SK-N-SH (cell line): ENCODE results near the gene ST6GALNAC6. TPM values are rescaled to one million over a fixed set of nuclear protein-coding genes. Genes with fewer than 3 reads are reported as not detected.

Experiments used
- CTCF ChIA-PET: fragments of 300-600, 350-600 bp; formaldehyde crosslinking; extraction: SDS; loops from one replicate; lab custom pipeline; 2021; lab: Yijun Ruan, JAX
- POLR2A ChIA-PET: fragments of 350-600 bp; sonication (Branson Sonifier 250); formaldehyde crosslinking; extraction: SDS; loops from one replicate; lab custom pipeline; 2020; ENCODE audit warnings: antibody characterized with exemption, inconsistent platforms; lab: Yijun Ruan, JAX
- DNase-seq: peaks from one replicate; pipeline ENCODE4 v3.0.0; 2012
- H2AFZ ChIP-seq: fragments of 200-600 bp; sonication (generic); 2 replicates; pipeline ENCODE4 v1.8.1; 2016; ENCODE audit warnings: antibody characterized with exemption, mild to moderate bottlenecking, low read depth
- H3F3A ChIP-seq: fragments of 200-600 bp; sonication (generic); replicated peaks from 2 replicates; pipeline ENCODE3; 2016; ENCODE audit warnings: antibody characterized with exemption, mild to moderate bottlenecking; ENCODE audit not compliant: insufficient read depth
- H3K27ac ChIP-seq, 2 experiments: fragments of 200-500 bp in 1 of 2; fragments of 200-600 bp in 1 of 2; sonication (Bioruptor generic) in 1 of 2; sonication (generic), shearing (Covaris generic) in 1 of 2; 2 replicates each; pipeline versions ENCODE4 v1.5.1 to v1.6.1; 2014 to 2016; ENCODE audit warnings: low read depth in 2 of 2, inconsistent platforms in 1 of 2, low read length in 1 of 2, mild to moderate bottlenecking in 1 of 2, mixed read lengths in 1 of 2
- H3K27me3 ChIP-seq: fragments of 200-600 bp; sonication (generic), shearing (Covaris generic); 2 replicates; pipeline ENCODE4 v1.6.1; 2016; ENCODE audit warnings: mixed run types; ENCODE audit not compliant: insufficient read depth
- H3K36me3 ChIP-seq, 2 experiments: fragments of 200-500 bp in 1 of 2; fragments of 200-600 bp in 1 of 2; sonication (Bioruptor generic) in 1 of 2; sonication (generic) in 1 of 2; replicated peaks in 1 of 2; 2 replicates each; pipeline versions ENCODE3 to v1.5.1; 2014 to 2016; ENCODE audit warnings: low read length in 1 of 2, mild to moderate bottlenecking in 1 of 2; ENCODE audit not compliant: insufficient read depth in 2 of 2, control insufficient read depth in 1 of 2
- H3K4me1 ChIP-seq, 2 experiments: fragments of 200-500 bp in 1 of 2; fragments of 200-600 bp in 1 of 2; sonication (Bioruptor generic) in 1 of 2; sonication (generic), shearing (Covaris generic) in 1 of 2; 2 replicates each; pipeline versions ENCODE4 v1.5.1 to v1.6.1; 2014 to 2016; ENCODE audit warnings: low read depth in 1 of 2, low read length in 1 of 2, mixed run types in 1 of 2; ENCODE audit not compliant: insufficient read depth in 2 of 2, control insufficient read depth in 1 of 2
- H3K4me2 ChIP-seq: fragments of 200-600 bp; sonication (generic), shearing (Covaris generic); 2 replicates; pipeline ENCODE4 v1.6.1; 2017; ENCODE audit warnings: mixed run types
- H3K4me3 ChIP-seq, 2 experiments: fragments of 200-500 bp in 1 of 2; fragments of 200-600 bp in 1 of 2; sonication (Bioruptor generic) in 1 of 2; sonication (generic), shearing (Covaris generic) in 1 of 2; 2 replicates each; pipeline versions ENCODE4 v1.5.1 to v1.8.1; 2014 to 2016; ENCODE audit warnings: low read depth in 2 of 2, inconsistent platforms in 1 of 2, low read length in 1 of 2, mild to moderate bottlenecking in 1 of 2, mixed read lengths in 1 of 2, moderate library complexity in 1 of 2
- H3K79me2 ChIP-seq: fragments of 200-600 bp; sonication (generic); 2 replicates; pipeline ENCODE4 v1.8.1; 2017; ENCODE audit warnings: mild to moderate bottlenecking; ENCODE audit not compliant: insufficient read depth
- H3K9ac ChIP-seq: fragments of 200-600 bp; sonication (generic); 2 replicates; pipeline ENCODE4 v1.6.1; 2017; ENCODE audit warnings: mixed run types
- H3K9me2 ChIP-seq: fragments of 200-600 bp; sonication (generic); 2 replicates; pipeline ENCODE4 v1.6.1; 2017; ENCODE audit warnings: mixed run types
- H3K9me3 ChIP-seq: fragments of 200-600 bp; sonication (generic); 2 replicates; pipeline ENCODE4 v1.6.1; 2017; ENCODE audit warnings: mixed run types, mild to moderate bottlenecking, moderate library complexity
- H4K20me1 ChIP-seq: fragments of 200-600 bp; sonication (generic); 2 replicates; pipeline ENCODE4 v1.6.1; 2017; ENCODE audit warnings: mild to moderate bottlenecking, mixed run types; ENCODE audit not compliant: insufficient read depth
- CTCF ChIP-seq: fragments of 200-600 bp; sonication (generic); IDR thresholded peaks from 2 replicates; pipeline ENCODE4 v1.6.1; 2017; ENCODE audit warnings: antibody characterized with exemption, mild to moderate bottlenecking, moderate library complexity
- EP300 ChIP-seq, 2 experiments: IDR thresholded peaks; 2 replicates each; pipeline versions ENCODE4 v1.4.0 to v1.6.1; 2012; ENCODE audit warnings: borderline replicate concordance in 1 of 2, low read depth in 1 of 2, low read length in 1 of 2
- FOXJ3 ChIP-seq: sonication (generic); formaldehyde crosslinking; IDR thresholded peaks from 2 replicates; pipeline ENCODE4 v1.5.1; 2020; ENCODE audit warnings: mild to moderate bottlenecking, missing genetic modification reagents
- FOXM1 ChIP-seq: IDR thresholded peaks from 2 replicates; pipeline ENCODE4 v1.4.0; 2012; ENCODE audit warnings: low read depth, mild to moderate bottlenecking
- GABPA ChIP-seq: IDR thresholded peaks from 2 replicates; pipeline ENCODE4 v1.4.0; 2012; ENCODE audit warnings: low read depth, mild to moderate bottlenecking
- JUND ChIP-seq: IDR thresholded peaks from 2 replicates; pipeline ENCODE4 v1.4.0; 2012
- RAD21 ChIP-seq: IDR thresholded peaks from 2 replicates; pipeline ENCODE4 v1.6.1; 2012; ENCODE audit warnings: mild to moderate bottlenecking, low read length
- RCOR1 ChIP-seq: fragments of 150-350 bp; IDR thresholded peaks from 2 replicates; pipeline ENCODE4 v1.6.1; 2017; ENCODE audit warnings: antibody characterized with exemption, low read length
- REST ChIP-seq: IDR thresholded peaks from 2 replicates; pipeline ENCODE4 v1.6.1; 2012; ENCODE audit warnings: mild to moderate bottlenecking, low read depth, low read length, moderate library complexity
- SIN3A ChIP-seq: IDR thresholded peaks from 2 replicates; pipeline ENCODE4 v1.6.1; 2012; ENCODE audit warnings: low read depth, mild to moderate bottlenecking, low read length, moderate library complexity, borderline replicate concordance
- TEAD4 ChIP-seq: IDR thresholded peaks from 2 replicates; pipeline ENCODE4 v1.4.0; 2012; ENCODE audit warnings: mild to moderate bottlenecking, borderline replicate concordance; ENCODE audit not compliant: insufficient read depth
- ZBTB33 ChIP-seq: IDR thresholded peaks from 2 replicates; pipeline ENCODE4 v1.4.0; 2012; ENCODE audit warnings: low read depth, borderline replicate concordance
- WGBS: methylation state at CpG from one replicate; pipeline ENCODE4 v1.1.6; 2017; ENCODE audit warnings: low lambda C conversion rate; 5-methylcytosine and 5-hydroxymethylcytosine counted together
- polyA plus RNA-seq, 3 experiments: library from polyadenylated mRNA; depleted of rRNA; stranded (reverse); fragments of >200 nt; gene quantifications; 2 replicates each; pipeline ENCODE4 v1.2.3, GENCODE V29; 2012

ST6GALNAC6 gene
- polyA plus RNA-seq, 1 of the 3 experiments (the other 2 are of a cell fraction), result 34.8 TPM

DNA sequence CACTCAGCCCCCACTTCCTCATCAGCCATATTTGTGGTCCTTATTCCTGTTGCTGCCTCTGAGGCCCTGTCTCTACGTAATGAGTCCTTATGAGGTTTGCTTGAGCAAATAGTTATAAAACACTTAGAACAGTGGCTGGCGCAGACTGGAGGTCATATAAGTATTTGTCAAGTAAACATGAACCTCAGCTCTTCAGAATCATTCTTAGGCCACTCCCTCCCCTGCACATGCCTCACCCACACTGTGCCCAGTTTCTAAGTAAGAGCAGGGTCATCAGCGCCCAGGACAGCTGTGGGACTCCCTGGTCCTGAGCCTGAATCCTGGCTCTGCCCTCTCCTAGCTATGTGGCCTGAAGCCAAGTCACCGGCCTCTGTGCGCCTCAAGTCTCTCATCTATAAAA, 13.5 kb upstream of the ST6GALNAC6 start:
- peaks cover 14% of the 10 kb centered on the region for H3K79me2 ChIP-seq
- peaks cover 7 to 24% of the 10 kb centered on the region in 2 experiments; a peak in 3 of 4 replicates for H3K4me1 ChIP-seq
- H4K20me1 ChIP-seq, result no peaks in the 10 kb centered on the region
- H3K27me3 ChIP-seq, result no peaks in the 10 kb centered on the region
- no peak overlapping the region for H3K9ac ChIP-seq
- no peaks in the 10 kb centered on the region for H3K9me3 ChIP-seq
- H3K4me2 ChIP-seq, result no peak overlapping the region
- POLR2A ChIA-PET, result no interaction called here
- no peak overlapping the region for H2AFZ ChIP-seq
- no peaks in the 10 kb centered on the region for H3K9me2 ChIP-seq
- no peak overlapping the region for H3K4me3 ChIP-seq
- no peak for TF ChIP-seq ZBTB33
- no peak for TF ChIP-seq FOXM1
- no peak for TF ChIP-seq EP300 (IDR thresholded peaks at IDR 0.05; ENCODE audit: borderline replicate concordance in 1 of 2, low read depth in 1 of 2, low read length in 1 of 2)
- H3F3A ChIP-seq, result peaks cover 7% of the 10 kb centered on the region
- CTCF ChIA-PET, result interaction anchor here (1.1 to 1.4 kb wide), 3 partner anchors 178 to 323 kb away, joined by 3 to 6 read pairs (median 3); partner anchors contain the start of gene TOR2A
- WGBS, result 94% methylated on average over 5 of the region's 5 CpGs
- peaks cover 0 to 5% of the 10 kb centered on the region in 2 experiments for H3K36me3 ChIP-seq
- no peak overlapping the region for H3K27ac ChIP-seq
- no peak for DNase-seq

DNA sequence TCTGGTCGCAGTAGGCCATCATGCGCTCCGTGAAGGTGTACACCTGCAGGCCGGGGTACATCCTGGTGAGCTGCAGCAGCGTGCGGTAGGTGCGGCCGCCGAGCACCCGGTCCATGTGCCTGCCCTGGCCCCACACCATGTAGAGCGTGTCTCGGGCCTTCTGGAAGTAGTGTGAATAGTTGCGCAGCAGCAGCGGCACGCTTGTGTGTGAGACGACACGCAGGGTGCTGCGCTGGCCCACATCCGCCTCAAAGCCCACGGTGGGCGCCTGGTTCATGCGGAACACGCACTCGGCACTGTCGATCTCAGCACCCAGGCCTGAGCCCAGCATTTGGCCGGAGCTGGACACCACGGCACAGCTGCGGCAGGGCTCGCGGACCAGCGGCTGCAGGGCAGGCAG, 12.9 kb upstream of the ST6GALNAC6 start:
- DNase-seq, result no peak
- peaks cover 0 to 5% of the 10 kb centered on the region in 2 experiments for H3K36me3 ChIP-seq
- no peak overlapping the region for H3K4me2 ChIP-seq
- no peak overlapping the region for H3K27ac ChIP-seq
- peaks cover 14% of the 10 kb centered on the region for H3K79me2 ChIP-seq
- no peaks in the 10 kb centered on the region for H3K9me2 ChIP-seq
- TF ChIP-seq TEAD4 (no peak), SIN3A (no peak), REST (no peak), CTCF (no peak), JUND (no peak), GABPA (no peak), RCOR1 (no peak), FOXJ3 (CRISPR knock-in tag) (no peak), RAD21 (no peak), FOXM1 (no peak)
- ChIA-PET POLR2A (no interaction called here), CTCF (interaction anchor here (1.2 to 1.4 kb wide), 2 partner anchors 177 to 205 kb away, joined by 3 to 6 read pairs; partner anchors contain the start of gene TOR2A)
- no peaks in the 10 kb centered on the region for H3K27me3 ChIP-seq
- H3K4me1 ChIP-seq, result peaks cover 1 to 20% of the 10 kb centered on the region in 2 experiments; a peak in 3 of 4 replicates
- no peaks in the 10 kb centered on the region for H3K9me3 ChIP-seq
- H4K20me1 ChIP-seq, result no peaks in the 10 kb centered on the region
- no peak overlapping the region for H2AFZ ChIP-seq
- no peak overlapping the region for H3K9ac ChIP-seq
- no peak overlapping the region for H3K4me3 ChIP-seq
- 97% methylated on average over 25 of the region's 31 CpGs for WGBS
- H3F3A ChIP-seq, result peaks cover 2% of the 10 kb centered on the region
